Adrenal gland (tissue), 12 donors: ENCODE measurements around the gene TNFSF18. TPM values are rescaled to one million over a fixed set of nuclear protein-coding genes. Genes with fewer than 3 reads are reported as not detected.

ENCODE experiments used
- DNase-seq, 7 donors: peaks; one replicate each; pipeline ENCODE4 v3.0.0-alpha.2; 2019 to 2020
- H3K27ac ChIP-seq, 5 donors: fragments of 200-600 bp; sonication (generic) in 4 of 5; 1 replicate in 3 of 5; 2 replicates in 2 of 5; pipeline versions ENCODE4 v1.5.1 to v1.8.0; 2016 to 2020; ENCODE audit warnings: mild to moderate bottlenecking in 1 of 5
- H3K27me3 ChIP-seq: fragments of 200-600 bp; 2 replicates; pipeline ENCODE4 v1.8.0; 2021
- H3K36me3 ChIP-seq, 2 donors: fragments of 200-600 bp; replicated peaks in 1 of 2; 1 replicate in 1 of 2; 2 replicates in 1 of 2; pipeline versions ENCODE4 v1.5.1 to v1.8.0; 2018 to 2022
- H3K4me1 ChIP-seq, 2 donors: fragments of 200-600 bp; replicated peaks in 1 of 2; 1 replicate in 1 of 2; 2 replicates in 1 of 2; pipeline versions ENCODE4 v1.5.1 to v1.8.0; 2018 to 2021
- H3K4me3 ChIP-seq, 4 donors: fragments of 200-600 bp; sonication (generic) in 3 of 4; one replicate each; pipeline ENCODE4 v1.5.1; 2016 to 2018
- H3K9me3 ChIP-seq, 3 donors: fragments of 200-600 bp; sonication (generic) in 1 of 3; replicated peaks in 1 of 3; 1 replicate in 2 of 3; 2 replicates in 1 of 3; pipeline versions ENCODE4 v1.5.1 to v1.8.0; 2016 to 2021
- POLR2A ChIP-seq, 2 donors: fragments of 450-650 bp; IDR thresholded peaks; one replicate each; pipeline ENCODE4 v1.6.1; 2017; ENCODE audit warnings: antibody characterized with exemption in 2 of 2, mild to moderate bottlenecking in 2 of 2, moderate library complexity in 1 of 2
- WGBS, 4 donors: extraction: QIAGEN DNeasy Blood & Tissue Kit in 2 of 4; methylation state at CpG; one replicate each; pipeline versions ENCODE4 v1.1.5 to v1.1.7; 2013 to 2017; 5-methylcytosine and 5-hydroxymethylcytosine counted together
- intact Hi-C, 2 donors: fragments of 100-400 bp; cut with DNase I; formaldehyde crosslinking; loops; one replicate each; pipeline versions ENCODE4 v1.14.1 to v1.15.0; 2022 to 2023
- polyA plus RNA-seq, 3 donors: library from polyadenylated mRNA; stranded (reverse); fragments of 200-250 nt in 2 of 3; fragments of 350-450 nt in 1 of 3; fragmentation: Illumina TruSeq in 1 of 3; extraction: RNeasy Lipid Tissue Mini Kit (QIAGEN cat#74804) in 1 of 3; gene quantifications; one replicate each; pipeline ENCODE4 v1.2.3, GENCODE V29; 2013 to 2014
- total RNA-seq, 9 donors: library from RNA; depleted of rRNA in 4 of 9; stranded (reverse); fragments of >200 nt in 4 of 9; fragments of 120-200 nt in 1 of 9; fragmentation: NEBNext Ultra II Directional in 1 of 9; extraction: Animal tissue kit (Norgen Biotek cat#: 25700) in 1 of 9; gene quantifications; one replicate each; pipeline versions ENCODE4 v1.1.0 to v1.2.4, GENCODE V29; 2013 to 2023
- TF ChIP-seq, protein P1 (sequence below), 6 experiments: fragments of 450-650 bp in 4 of 6; fragments of 200-600 bp in 2 of 6; sonication (generic) in 1 of 6; IDR thresholded peaks; 1 replicate in 5 of 6; 2 replicates in 1 of 6; pipeline versions ENCODE4 v1.5.1 to v1.8.0; 2016 to 2021; ENCODE audit warnings: antibody characterized with exemption in 6 of 6, mild to moderate bottlenecking in 2 of 6, moderate library complexity in 1 of 6
- donor health status: healthy with polysubstance abuse.
- donor health status: Bipolar disorder and iron deficiency.
- donor health status: DM: yes; HTN: yes; CAD: no.
- donor health status: DM: no; HTN: no; CAD: no.
- donor health status: DM: no; HTN: no; CAD: no.
- donor health status: DM: yes; HTN: yes; CAD: no.

The TNFSF18 gene
- total and polyA plus RNA-seq, 12 donors: 0.07 to 1.0 (median 0.27) TPM; not detected in 8

DNA sequence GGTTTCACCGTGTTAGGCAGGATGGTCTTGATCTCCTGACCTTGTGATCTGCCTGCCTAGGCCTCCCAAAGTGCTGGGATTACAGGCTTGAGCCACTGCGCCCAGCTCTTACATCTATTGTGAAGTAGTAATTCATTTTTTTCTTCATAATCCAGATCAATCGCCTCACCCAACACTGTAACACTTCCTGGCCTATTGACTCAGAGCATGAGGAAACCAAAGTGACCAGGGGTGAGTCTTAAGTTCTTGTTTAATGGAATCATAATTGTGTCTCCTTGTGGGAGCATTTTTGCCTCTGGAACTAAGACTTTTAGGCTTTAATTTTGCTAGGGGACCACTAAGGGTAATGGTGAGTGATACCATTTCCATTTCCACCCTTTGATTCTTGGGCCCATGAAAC lies 27.4 kb downstream of the TNFSF18 start:
- TF ChIP-seq, protein P1, sequence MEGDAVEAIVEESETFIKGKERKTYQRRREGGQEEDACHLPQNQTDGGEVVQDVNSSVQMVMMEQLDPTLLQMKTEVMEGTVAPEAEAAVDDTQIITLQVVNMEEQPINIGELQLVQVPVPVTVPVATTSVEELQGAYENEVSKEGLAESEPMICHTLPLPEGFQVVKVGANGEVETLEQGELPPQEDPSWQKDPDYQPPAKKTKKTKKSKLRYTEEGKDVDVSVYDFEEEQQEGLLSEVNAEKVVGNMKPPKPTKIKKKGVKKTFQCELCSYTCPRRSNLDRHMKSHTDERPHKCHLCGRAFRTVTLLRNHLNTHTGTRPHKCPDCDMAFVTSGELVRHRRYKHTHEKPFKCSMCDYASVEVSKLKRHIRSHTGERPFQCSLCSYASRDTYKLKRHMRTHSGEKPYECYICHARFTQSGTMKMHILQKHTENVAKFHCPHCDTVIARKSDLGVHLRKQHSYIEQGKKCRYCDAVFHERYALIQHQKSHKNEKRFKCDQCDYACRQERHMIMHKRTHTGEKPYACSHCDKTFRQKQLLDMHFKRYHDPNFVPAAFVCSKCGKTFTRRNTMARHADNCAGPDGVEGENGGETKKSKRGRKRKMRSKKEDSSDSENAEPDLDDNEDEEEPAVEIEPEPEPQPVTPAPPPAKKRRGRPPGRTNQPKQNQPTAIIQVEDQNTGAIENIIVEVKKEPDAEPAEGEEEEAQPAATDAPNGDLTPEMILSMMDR (IDR thresholded peaks at IDR 0.05): no peak
- TF ChIP-seq POLR2A (IDR thresholded peaks at IDR 0.05): no peak
- Histone ChIP-seq H3K27ac (no peak overlapping the region), H3K4me3 (no peak overlapping the region), H3K27me3 (no peaks in the 10 kb centered on the region), H3K4me1 (no peaks in the 10 kb centered on the region), H3K36me3 (no peaks in the 10 kb centered on the region), H3K9me3 (no peaks in the 10 kb centered on the region)
- no peak for DNase-seq
- intact Hi-C loops: no loop called here
- WGBS, 4 donors: 86 to 89% (median 87%) methylated on average over 3 of the region's 3 CpGs

DNA sequence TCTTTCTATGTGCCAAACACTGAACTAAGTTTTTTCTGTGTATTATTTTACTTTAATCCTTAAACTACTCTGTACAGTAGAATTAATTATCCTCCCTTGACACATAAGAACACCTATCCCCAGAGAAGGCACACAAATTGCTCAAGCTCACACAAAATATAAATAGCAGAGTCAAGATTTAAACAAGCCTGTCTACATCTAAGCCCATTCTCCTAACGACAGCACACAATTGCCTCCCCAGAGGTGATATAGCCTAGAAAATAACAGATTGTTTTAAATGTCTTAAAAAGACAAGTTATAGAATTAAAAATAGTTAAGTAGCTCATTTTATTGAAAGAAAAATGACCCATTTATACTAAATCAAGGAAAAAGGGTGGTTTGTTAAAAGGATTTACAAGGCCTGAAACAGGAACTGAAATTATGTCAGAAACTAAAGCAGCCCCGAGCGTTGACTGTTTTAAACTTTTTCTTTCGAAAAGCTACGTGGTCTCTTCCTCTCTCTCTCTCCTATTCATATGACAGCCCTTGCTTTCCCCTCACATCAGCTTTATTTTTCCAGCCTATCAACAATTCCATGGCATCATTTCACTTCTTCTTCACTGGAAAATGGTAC lies 30.5 kb downstream of the TNFSF18 start:
- H3K9me3 ChIP-seq: no peaks in the 10 kb centered on the region
- no peak overlapping the region for H3K4me3 ChIP-seq
- intact Hi-C loops: no loop called here
- H3K27ac ChIP-seq: no peak overlapping the region
- H3K27me3 ChIP-seq: no peaks in the 10 kb centered on the region
- TF ChIP-seq, protein P1 (IDR thresholded peaks at IDR 0.05): no peak
- no peak for TF ChIP-seq POLR2A (IDR thresholded peaks at IDR 0.05)
- H3K4me1 ChIP-seq: no peaks in the 10 kb centered on the region
- 66 to 75% (median 69%) methylated on average over 5 of the region's 5 CpGs for WGBS, 4 donors
- no peaks in the 10 kb centered on the region for H3K36me3 ChIP-seq
- no peak for DNase-seq

- no peak for DNase-seq
- 26 to 40% (median 33%) methylated on average over 4 of the region's 4 CpGs for WGBS, 4 donors
- no peak overlapping the region for H3K27ac ChIP-seq
- H3K4me1 ChIP-seq: no peaks in the 10 kb centered on the region
- H3K27me3 ChIP-seq: no peaks in the 10 kb centered on the region
- H3K36me3 ChIP-seq: no peaks in the 10 kb centered on the region
- no peaks in the 10 kb centered on the region for H3K9me3 ChIP-seq
- intact Hi-C loops: no loop called here
- TF ChIP-seq, protein P1 (IDR thresholded peaks at IDR 0.05): no peak
- TF ChIP-seq POLR2A (IDR thresholded peaks at IDR 0.05): no peak
- no peak overlapping the region for H3K4me3 ChIP-seq
These were observed 32.9 kb downstream of the TNFSF18 start for GRCh38 chr1:173017792-173018191.

DNA sequence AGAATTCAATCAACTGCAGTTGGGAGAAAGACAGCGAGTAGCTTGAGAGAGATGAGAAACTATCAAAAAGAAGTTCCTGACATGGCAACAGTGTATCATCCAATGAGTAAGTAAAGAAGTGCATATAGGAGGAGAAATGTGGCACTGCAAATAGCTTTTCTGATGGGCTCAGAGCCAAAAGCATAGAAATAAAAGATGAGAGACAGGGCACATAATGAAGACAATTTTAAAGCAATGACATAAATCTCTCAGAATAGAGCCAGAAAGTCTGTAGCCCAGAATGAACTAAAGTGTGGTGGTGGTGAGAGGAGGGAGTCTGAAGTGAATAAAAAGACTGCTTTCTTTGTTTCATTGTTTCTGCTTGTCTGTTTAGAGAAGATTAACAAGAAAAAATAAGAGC lies 34.3 kb downstream of the TNFSF18 start:
- no peak for DNase-seq
- TF ChIP-seq, protein P1 (IDR thresholded peaks at IDR 0.05): no peak
- no peak for TF ChIP-seq POLR2A (IDR thresholded peaks at IDR 0.05)
- WGBS, 4 donors: 65 to 89% (median 79%) methylated on average over 1 of the region's 1 CpG
- Histone ChIP-seq H3K9me3 (no peaks in the 10 kb centered on the region), H3K4me3 (no peak overlapping the region), H3K4me1 (no peaks in the 10 kb centered on the region), H3K27ac (no peak overlapping the region), H3K27me3 (no peaks in the 10 kb centered on the region), H3K36me3 (no peaks in the 10 kb centered on the region)
- intact Hi-C loops: no loop called here
